ENCODE measurements around the gene PDIK1L.

The PDIK1L gene

DNA sequence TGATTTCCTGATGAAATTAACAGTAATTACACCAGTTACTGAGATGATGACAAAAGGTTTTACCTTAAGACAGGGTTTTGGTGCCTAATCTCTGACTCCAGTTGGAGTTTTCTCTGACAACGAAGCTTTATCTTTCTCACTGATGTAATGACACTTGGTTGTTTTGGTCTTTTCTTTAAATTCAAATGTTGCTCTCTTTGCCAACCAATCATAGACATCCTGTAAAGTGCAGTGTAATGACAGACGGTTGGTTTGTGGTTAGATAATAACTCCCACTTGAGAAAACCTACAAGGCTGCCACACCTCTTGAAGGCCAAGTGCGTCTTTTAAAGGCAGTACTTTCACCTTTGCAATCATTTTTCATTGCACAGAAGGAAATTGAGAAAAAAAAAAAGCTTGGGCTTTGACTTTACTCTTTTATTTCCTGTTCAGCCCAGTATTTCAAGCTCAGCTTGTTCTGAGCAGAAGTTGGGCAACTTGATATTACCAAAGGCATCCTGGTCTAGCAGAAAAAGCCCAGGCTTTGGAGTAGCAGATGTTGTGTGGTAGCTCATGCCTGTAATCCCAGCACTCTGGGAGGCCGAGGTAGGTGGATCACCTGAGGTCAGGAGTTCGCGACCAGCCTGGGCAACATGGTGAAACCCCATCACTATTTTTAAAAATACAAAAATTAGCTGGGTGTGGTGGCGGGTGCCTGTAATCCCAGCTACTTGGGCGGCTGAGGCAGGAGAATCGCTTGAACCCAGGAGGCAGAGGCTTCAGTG is 14.9 kb downstream of the PDIK1L start (continued):
- peak; percentile 27; the same call in 1 of the 2 replicates for TF ChIP-seq ZNF513 (tag by site-specific recombination; IDR thresholded peaks at IDR 0.05)
- TF ChIP-seq, protein P1, sequence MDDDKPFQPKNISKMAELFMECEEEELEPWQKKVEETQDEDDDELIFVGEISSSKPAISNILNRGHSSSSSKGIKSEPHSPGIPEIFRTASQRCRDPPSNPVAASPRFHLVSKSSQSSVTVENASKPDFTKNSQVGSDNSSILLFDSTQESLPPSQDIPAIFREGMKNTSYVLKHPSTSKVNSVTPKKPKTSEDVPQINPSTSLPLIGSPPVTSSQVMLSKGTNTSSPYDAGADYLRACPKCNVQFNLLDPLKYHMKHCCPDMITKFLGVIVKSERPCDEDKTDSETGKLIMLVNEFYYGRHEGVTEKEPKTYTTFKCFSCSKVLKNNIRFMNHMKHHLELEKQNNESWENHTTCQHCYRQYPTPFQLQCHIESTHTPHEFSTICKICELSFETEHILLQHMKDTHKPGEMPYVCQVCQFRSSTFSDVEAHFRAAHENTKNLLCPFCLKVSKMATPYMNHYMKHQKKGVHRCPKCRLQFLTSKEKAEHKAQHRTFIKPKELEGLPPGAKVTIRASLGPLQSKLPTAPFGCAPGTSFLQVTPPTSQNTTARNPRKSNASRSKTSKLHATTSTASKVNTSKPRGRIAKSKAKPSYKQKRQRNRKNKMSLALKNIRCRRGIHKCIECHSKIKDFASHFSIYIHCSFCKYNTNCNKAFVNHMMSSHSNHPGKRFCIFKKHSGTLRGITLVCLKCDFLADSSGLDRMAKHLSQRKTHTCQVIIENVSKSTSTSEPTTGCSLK (tag by site-specific recombination; IDR thresholded peaks at IDR 0.05), result no peak
- TF ChIP-seq YY1 (tag by site-specific recombination; IDR thresholded peaks at IDR 0.05), result no peak
- no peak; the same call in 1 of the 2 replicates for TF ChIP-seq TSHZ1 (tag by site-specific recombination; IDR thresholded peaks at IDR 0.05; ENCODE audit: borderline replicate concordance)
- TF ChIP-seq, protein P2, sequence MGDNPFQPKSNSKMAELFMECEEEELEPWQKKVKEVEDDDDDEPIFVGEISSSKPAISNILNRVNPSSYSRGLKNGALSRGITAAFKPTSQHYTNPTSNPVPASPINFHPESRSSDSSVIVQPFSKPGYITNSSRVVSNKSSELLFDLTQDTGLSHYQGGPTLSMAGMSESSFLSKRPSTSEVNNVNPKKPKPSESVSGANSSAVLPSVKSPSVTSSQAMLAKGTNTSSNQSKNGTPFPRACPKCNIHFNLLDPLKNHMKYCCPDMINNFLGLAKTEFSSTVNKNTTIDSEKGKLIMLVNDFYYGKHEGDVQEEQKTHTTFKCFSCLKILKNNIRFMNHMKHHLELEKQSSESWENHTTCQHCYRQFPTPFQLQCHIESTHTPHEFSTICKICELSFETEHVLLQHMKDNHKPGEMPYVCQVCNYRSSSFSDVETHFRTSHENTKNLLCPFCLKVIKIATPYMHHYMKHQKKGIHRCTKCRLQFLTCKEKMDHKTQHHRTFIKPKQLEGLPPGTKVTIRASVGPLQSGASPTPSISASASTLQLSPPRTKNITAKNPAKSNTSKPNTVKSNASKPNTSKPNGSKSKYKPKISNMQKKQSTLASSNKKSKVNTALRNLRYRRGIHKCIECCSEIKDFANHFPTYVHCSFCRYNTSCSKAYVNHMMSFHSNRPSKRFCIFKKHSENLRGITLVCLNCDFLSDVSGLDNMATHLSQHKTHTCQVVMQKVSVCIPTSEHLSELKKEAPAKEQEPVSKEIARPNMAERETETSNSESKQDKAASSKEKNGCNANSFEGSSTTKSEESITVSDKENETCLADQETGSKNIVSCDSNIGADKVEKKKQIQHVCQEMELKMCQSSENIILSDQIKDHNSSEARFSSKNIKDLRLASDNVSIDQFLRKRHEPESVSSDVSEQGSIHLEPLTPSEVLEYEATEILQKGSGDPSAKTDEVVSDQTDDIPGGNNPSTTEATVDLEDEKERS (tag by site-specific recombination; IDR thresholded peaks at IDR 0.05), result no peak
- no peak for TF ChIP-seq ZSCAN5A (tag by site-specific recombination; IDR thresholded peaks at IDR 0.05)
- TF ChIP-seq, protein P3, sequence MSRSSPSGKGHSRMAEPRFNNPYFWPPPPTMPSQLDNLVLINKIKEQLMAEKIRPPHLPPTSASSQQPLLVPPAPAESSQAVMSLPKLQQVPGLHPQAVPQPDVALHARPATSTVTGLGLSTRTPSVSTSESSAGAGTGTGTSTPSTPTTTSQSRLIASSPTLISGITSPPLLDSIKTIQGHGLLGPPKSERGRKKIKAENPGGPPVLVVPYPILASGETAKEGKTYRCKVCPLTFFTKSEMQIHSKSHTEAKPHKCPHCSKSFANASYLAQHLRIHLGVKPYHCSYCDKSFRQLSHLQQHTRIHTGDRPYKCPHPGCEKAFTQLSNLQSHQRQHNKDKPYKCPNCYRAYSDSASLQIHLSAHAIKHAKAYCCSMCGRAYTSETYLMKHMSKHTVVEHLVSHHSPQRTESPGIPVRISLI (tag by site-specific recombination; IDR thresholded peaks at IDR 0.05), result 0 out of 2 replicates have a peak, but pooled peaks have one; percentile 25
- TF ChIP-seq, protein P4, sequence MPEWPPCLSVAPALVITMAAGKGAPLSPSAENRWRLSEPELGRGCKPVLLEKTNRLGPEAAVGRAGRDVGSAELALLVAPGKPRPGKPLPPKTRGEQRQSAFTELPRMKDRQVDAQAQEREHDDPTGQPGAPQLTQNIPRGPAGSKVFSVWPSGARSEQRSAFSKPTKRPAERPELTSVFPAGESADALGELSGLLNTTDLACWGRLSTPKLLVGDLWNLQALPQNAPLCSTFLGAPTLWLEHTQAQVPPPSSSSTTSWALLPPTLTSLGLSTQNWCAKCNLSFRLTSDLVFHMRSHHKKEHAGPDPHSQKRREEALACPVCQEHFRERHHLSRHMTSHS (tag by site-specific recombination; IDR thresholded peaks at IDR 0.05), result no peak
- no peak for TF ChIP-seq ZNF211 (tag by site-specific recombination; IDR thresholded peaks at IDR 0.05; ENCODE audit: low read depth)
- TF ChIP-seq SETDB1 (IDR thresholded peaks at IDR 0.05; ENCODE audit: insufficient read length, low read length), result peak; percentile 63
- no peak for TF ChIP-seq ZNF184 (tag by site-specific recombination; IDR thresholded peaks at IDR 0.05)
- no peak for TF ChIP-seq KLF7 (tag by site-specific recombination; IDR thresholded peaks at IDR 0.05; ENCODE audit: borderline replicate concordance)
- TF ChIP-seq ZNF426 (tag by site-specific recombination; IDR thresholded peaks at IDR 0.05), result no peak
- no peak for TF ChIP-seq ZNF221 (tag by site-specific recombination; IDR thresholded peaks at IDR 0.05; ENCODE audit: borderline replicate concordance)
- TF ChIP-seq MYNN (tag by site-specific recombination; IDR thresholded peaks at IDR 0.05; ENCODE audit: borderline replicate concordance), result no peak
- TF ChIP-seq ZNF121 (tag by site-specific recombination; IDR thresholded peaks at IDR 0.05), result no peak
- TF ChIP-seq ZNF449 (tag by site-specific recombination; IDR thresholded peaks at IDR 0.05), result peak; percentile 64; the same call in 1 of the 2 replicates
- TF ChIP-seq KLF9 (tag by site-specific recombination; IDR thresholded peaks at IDR 0.05; ENCODE audit: low read depth), result peak; percentile 43
- no peak for TF ChIP-seq ZBTB8A (tag by site-specific recombination; IDR thresholded peaks at IDR 0.05)
- TF ChIP-seq ZNF2 (tag by site-specific recombination; IDR thresholded peaks at IDR 0.05), result 0 out of 2 replicates have a peak, but pooled peaks have one; percentile 49
- no peak for TF ChIP-seq ZSCAN4 (tag by site-specific recombination; IDR thresholded peaks at IDR 0.05)

All from HEK293 (cell line).